Neuron (in vitro differentiated cells): Measurements from ENCODE around the gene MYOCD.

ENCODE experiments used
- H2AFZ ChIP-seq: one replicate; pipeline ENCODE4 v1.6.1; 2013; ENCODE audit warnings: low read depth, mild to moderate bottlenecking, inconsistent platforms, low read length, moderate library complexity
- H3K27me3 ChIP-seq: one replicate; pipeline ENCODE4 v1.6.1; 2013; ENCODE audit warnings: low read length; ENCODE audit not compliant: insufficient read depth
- H3K36me3 ChIP-seq: one replicate; pipeline ENCODE4 v1.6.1; 2013; ENCODE audit warnings: low read length; ENCODE audit not compliant: insufficient read depth
- H3K4me1 ChIP-seq: one replicate; pipeline ENCODE4 v1.6.1; 2013; ENCODE audit warnings: low read length; ENCODE audit not compliant: insufficient read depth
- H3K4me3 ChIP-seq: 2 replicates; pipeline ENCODE4 v1.5.1; 2013; ENCODE audit warnings: mild to moderate bottlenecking, low read length, moderate library complexity
- H3K9me3 ChIP-seq: one replicate; pipeline ENCODE4 v1.6.1; 2013; ENCODE audit warnings: low read length

MYOCD gene

DNA sequence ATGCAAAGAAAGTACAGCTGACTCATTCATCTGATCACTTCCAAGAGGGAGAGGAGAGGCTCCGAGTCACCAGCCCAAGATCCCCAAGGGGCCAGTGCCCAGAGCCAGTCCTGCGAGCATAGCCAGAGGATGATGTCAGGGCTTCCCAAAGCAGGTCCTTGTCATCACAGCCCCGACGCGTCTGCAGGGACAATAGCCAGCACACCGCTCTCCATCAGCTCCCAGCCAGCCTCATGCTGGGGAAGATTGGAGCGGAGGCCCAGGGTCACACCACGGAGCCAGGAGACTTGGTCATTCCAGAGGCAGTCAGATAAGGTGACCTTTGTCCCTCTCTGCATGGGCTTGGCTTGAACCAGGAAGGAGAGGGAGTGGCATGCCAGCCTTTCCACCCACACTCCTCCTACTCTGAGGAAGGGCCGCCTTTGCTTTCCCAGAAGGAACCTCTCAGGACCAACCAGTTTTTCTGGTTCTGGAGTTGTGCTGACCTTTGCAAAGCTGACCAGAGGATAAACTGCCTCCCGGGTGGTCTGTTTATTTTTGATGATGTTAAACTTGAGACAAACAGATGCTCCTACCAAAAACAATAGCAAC, 65.3 kb downstream of the MYOCD start:
- Histone ChIP-seq H3K4me3 (no peak overlapping the region), H3K4me1 (peaks cover 2% of the 10 kb centered on the region), H2AFZ (no peak overlapping the region), H3K27me3 (no peaks in the 10 kb centered on the region), H3K9me3 (no peaks in the 10 kb centered on the region), H3K36me3 (no peaks in the 10 kb centered on the region)

DNA sequence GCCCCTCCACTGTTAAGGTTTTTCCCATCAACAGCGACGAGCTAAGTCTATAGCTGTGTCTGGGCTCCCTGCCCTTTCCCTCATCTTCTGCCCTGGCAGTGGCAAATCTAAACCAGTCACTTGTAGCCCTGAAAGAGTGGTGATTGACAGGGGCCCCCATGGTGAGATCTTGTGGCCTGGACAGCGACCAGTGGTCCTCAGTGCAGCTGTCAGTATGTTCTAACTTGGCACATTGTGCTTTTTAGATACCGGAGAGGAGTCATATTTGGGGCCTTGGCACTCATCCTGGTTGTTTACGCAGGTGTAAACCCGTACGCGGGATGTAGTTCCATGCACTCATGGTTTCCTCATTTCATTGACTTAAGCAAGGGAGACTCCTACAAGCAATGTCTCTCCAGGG, 66.1 kb downstream of the MYOCD start:
- H3K4me3 ChIP-seq, result no peak overlapping the region
- H3K9me3 ChIP-seq, result no peaks in the 10 kb centered on the region
- no peaks in the 10 kb centered on the region for H3K27me3 ChIP-seq
- H3K4me1 ChIP-seq, result peaks cover 2% of the 10 kb centered on the region
- no peak overlapping the region for H2AFZ ChIP-seq
- no peaks in the 10 kb centered on the region for H3K36me3 ChIP-seq

DNA sequence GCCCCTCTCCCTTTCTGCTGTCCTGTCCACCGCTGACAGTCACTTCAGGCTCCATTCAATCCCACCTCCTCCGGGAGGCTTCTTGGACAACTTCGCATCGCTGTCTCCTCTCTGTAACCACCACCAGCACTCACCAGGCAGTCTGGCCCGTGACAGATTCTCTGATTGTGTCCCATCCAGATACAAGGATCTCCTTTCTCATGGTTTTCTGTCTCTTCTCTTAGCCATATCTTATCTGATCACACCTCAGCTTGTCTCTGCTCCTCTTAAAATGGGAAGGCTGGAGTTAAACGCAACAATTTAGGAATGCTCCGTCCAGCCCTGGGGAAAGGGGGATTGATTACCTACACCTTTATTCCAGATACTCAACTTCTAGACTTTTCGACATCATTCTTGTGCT, 66.7 kb downstream of the MYOCD start:
- Histone ChIP-seq H3K4me1 (peaks cover 2% of the 10 kb centered on the region), H3K4me3 (no peak overlapping the region), H3K9me3 (no peaks in the 10 kb centered on the region), H3K27me3 (no peaks in the 10 kb centered on the region), H3K36me3 (no peaks in the 10 kb centered on the region), H2AFZ (no peak overlapping the region)

DNA sequence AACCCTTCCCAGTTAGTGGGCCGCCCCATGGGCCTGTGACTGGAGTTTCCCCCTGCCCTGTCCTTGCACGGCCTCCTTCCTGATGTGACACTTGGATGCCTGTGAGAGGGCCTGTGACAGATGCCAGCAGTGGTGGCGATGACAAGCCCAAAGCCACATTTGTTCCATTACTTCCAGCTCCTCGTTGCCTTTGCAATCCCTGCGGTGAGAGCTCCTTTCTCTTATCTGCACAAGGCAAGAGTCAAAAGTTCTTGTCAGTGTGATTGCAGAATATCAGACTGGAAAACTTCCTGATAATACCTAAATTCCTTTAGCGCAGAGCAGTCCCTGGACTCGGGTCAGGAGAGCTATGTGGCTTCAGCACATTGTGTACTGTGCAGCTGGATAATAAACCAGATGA, 69.2 kb downstream of the MYOCD start:
- Histone ChIP-seq H3K4me3 (no peak overlapping the region), H3K36me3 (no peaks in the 10 kb centered on the region), H3K9me3 (no peaks in the 10 kb centered on the region), H3K4me1 (peaks cover 2% of the 10 kb centered on the region), H2AFZ (no peak overlapping the region), H3K27me3 (peaks cover 4% of the 10 kb centered on the region)

DNA sequence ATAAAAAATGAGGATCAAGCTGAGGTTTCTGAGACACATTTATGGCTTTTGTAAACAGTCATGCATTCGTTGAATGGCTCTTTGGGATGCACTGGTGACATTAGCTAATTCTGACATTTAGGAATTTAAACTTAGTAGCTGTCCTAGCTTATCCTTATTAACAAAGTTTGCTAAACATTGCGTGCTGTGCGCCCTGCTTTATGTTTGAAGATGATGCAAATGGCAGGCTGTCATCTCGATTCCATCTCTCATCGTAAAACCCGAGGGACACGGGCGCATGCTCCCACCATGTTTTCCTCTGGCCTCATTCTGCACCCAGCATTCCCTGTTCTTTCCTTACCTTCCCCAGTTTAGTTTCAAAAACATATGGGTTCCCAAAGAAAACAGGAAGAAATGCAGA, 69.8 kb downstream of the MYOCD start:
- H3K36me3 ChIP-seq, result no peaks in the 10 kb centered on the region
- H3K4me1 ChIP-seq, result peaks cover 2% of the 10 kb centered on the region
- H3K4me3 ChIP-seq, result no peak overlapping the region
- no peaks in the 10 kb centered on the region for H3K9me3 ChIP-seq
- H2AFZ ChIP-seq, result no peak overlapping the region
- H3K27me3 ChIP-seq, result peaks cover 4% of the 10 kb centered on the region

DNA sequence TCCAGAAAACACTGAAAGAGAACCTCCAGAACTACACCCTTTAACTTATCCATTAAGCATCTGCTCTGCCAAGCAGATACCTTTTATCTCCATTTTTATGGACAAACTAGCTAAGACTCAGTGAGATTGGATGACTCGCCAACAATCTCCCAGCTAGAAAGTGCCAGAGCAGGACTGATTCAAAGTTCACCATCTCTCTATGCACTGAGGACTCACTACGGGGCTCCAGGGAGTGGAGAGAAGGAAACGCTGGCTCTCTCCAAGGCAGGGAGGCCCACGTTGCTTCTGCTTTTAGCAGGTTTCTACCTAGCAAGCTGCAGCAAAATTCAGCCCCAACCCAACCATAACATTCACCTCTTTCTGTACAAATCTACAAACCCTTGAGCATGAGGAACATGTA, 70.8 kb downstream of the MYOCD start:
- H3K4me3 ChIP-seq, result no peak overlapping the region
- no peaks in the 10 kb centered on the region for H3K4me1 ChIP-seq
- no peaks in the 10 kb centered on the region for H3K9me3 ChIP-seq
- H3K27me3 ChIP-seq, result peaks cover 4% of the 10 kb centered on the region
- H2AFZ ChIP-seq, result no peak overlapping the region
- no peaks in the 10 kb centered on the region for H3K36me3 ChIP-seq

DNA sequence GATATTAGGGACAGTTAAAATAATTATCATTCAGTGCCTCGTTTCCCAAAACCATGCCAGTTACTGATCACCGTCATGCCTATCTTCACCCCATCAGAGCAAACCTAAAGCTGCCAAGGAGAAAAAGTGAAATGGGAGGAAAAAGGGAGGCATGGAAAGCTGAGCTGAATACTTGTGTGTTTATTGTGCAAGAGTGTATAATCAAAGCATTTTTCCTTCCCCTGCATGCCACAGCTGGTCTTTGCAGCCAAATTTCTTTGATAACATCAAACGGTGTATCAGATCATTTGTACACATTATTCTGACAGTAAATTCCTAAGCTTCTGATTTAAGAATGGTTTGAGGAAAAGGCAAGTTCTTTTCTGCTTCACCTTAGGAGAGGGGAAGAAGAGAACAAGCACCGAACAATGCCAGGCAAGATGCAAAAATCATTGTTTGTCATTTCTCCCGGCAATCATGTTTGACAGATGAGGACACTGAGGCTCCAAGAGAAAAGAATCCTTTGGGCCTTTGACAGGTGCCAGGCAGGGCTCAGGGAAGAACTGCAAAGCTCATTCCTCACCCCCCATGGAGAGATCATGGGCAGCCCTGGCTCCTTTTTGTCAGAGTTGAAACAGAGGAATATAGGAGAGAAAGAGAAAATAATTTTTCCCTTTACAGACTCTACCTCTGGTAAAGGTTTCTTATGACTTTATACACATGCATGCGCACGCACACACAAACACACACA, 72.2 kb downstream of the MYOCD start:
- no peaks in the 10 kb centered on the region for H3K9me3 ChIP-seq
- H3K4me1 ChIP-seq, result no peaks in the 10 kb centered on the region
- H2AFZ ChIP-seq, result no peak overlapping the region

DNA sequence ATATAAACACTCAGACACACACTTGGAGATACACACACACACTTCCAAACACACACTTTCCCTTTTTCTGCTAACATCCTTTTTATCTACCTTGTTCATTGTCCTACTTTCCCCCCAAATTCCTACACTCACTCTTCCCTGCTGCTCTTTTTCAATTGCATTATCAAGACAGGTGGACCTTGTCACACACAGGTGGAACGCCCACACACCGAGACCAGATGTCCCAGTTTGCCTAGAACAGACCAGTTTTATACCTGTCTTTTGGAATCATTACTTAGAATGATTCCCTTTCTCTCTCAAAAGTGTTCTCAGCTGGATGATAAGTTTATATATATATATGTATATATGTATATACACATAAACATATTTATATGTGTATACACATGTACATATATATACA, 72.9 kb downstream of the MYOCD start:
- no peak overlapping the region for H3K4me3 ChIP-seq
- H3K4me1 ChIP-seq, result no peaks in the 10 kb centered on the region
- no peaks in the 10 kb centered on the region for H3K36me3 ChIP-seq
- no peak overlapping the region for H2AFZ ChIP-seq
- peaks cover 4% of the 10 kb centered on the region for H3K27me3 ChIP-seq
- no peaks in the 10 kb centered on the region for H3K9me3 ChIP-seq

More for the DNA sequence above, 72.2 kb downstream of the MYOCD start:
- Histone ChIP-seq H3K27me3 (peaks cover 4% of the 10 kb centered on the region), H3K4me3 (no peak overlapping the region), H3K36me3 (no peaks in the 10 kb centered on the region)

DNA sequence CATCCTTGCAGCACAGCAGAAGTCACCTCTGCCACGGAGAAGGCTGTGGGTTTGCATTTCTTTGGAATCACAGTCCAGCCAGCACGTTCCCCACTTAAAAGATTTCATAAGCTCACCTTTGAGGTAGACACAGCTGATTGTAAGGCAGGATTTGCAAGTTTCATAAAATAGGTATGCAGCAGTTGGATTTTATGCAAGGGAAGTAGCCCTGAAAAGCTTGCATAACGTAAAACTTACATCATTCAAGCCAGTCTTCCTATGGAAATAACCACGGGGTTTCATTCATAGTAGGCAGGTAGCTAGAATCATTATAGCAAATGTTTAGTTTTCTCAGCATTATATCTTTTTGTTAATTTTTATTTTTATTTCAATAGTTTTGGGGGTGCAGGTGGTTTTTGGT, 73.8 kb downstream of the MYOCD start:
- Histone ChIP-seq H3K4me3 (no peak overlapping the region), H2AFZ (no peak overlapping the region), H3K27me3 (peaks cover 4% of the 10 kb centered on the region), H3K9me3 (no peaks in the 10 kb centered on the region), H3K4me1 (no peaks in the 10 kb centered on the region), H3K36me3 (no peaks in the 10 kb centered on the region)

DNA sequence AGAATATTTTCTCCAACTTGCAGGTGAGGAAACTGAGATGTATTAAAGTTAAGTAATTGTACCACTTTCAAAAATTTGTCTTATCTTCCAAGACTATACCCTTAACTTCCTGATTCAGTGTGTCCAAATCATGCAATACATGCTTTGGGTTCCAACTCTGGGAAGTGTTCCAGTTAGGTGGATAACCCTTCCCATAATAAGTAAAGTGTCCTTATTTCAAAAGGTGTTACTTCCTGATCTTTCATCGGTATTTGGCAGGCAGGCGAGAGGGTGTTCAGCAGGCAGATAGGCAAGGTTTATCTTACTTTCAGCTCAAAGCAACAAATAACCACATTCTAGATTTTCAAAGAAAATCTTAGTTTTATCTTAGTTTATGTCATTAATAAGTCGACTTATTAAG, 77.4 kb downstream of the MYOCD start:
- H2AFZ ChIP-seq, result no peak overlapping the region
- no peak overlapping the region for H3K4me3 ChIP-seq
- no peaks in the 10 kb centered on the region for H3K36me3 ChIP-seq
- no peaks in the 10 kb centered on the region for H3K9me3 ChIP-seq
- H3K4me1 ChIP-seq, result no peaks in the 10 kb centered on the region
- peaks cover 4% of the 10 kb centered on the region for H3K27me3 ChIP-seq

DNA sequence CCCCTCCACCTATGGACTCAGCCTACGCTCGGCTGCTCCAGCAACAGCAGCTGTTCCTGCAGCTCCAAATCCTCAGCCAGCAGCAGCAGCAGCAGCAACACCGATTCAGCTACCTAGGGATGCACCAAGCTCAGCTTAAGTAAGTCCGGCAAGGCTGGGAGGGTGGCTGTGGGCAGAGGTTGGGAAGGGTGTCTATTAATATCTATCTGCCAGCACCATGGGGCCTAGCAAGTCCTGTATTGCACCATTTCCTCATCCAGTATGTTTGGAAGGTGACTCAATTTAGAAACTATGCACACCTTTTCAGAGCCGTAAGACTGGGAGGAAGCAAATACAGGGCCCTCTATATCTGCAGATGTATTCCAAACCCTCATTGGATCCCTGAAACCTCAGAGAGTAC, 78.6 kb downstream of the MYOCD start:
- H3K4me1 ChIP-seq, result no peaks in the 10 kb centered on the region
- no peaks in the 10 kb centered on the region for H3K36me3 ChIP-seq
- H3K9me3 ChIP-seq, result no peaks in the 10 kb centered on the region
- H3K27me3 ChIP-seq, result peaks cover 3% of the 10 kb centered on the region
- no peak overlapping the region for H2AFZ ChIP-seq
- H3K4me3 ChIP-seq, result no peak overlapping the region

DNA sequence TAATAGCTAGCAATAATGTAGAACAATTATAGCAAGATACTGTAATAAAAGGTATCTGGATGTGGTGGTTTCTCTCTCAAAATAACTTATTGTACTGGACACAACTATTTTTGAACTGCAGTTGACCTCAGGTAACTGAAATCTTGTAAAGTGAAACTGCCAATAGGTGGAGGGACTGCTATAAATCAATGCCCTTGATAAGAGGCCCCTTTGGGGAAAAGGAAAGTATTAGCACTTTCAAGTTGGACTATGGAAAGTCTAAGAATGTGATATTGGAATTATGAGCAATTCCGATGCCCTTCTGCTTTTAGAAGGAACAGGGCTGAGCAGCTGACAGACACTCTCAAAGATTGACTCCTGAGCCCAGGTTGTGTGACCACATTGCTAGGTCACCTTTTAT, 79.1 kb downstream of the MYOCD start:
- no peaks in the 10 kb centered on the region for H3K27me3 ChIP-seq
- H3K9me3 ChIP-seq, result no peaks in the 10 kb centered on the region
- H2AFZ ChIP-seq, result no peak overlapping the region
- H3K4me1 ChIP-seq, result no peaks in the 10 kb centered on the region
- H3K36me3 ChIP-seq, result no peaks in the 10 kb centered on the region
- H3K4me3 ChIP-seq, result no peak overlapping the region

DNA sequence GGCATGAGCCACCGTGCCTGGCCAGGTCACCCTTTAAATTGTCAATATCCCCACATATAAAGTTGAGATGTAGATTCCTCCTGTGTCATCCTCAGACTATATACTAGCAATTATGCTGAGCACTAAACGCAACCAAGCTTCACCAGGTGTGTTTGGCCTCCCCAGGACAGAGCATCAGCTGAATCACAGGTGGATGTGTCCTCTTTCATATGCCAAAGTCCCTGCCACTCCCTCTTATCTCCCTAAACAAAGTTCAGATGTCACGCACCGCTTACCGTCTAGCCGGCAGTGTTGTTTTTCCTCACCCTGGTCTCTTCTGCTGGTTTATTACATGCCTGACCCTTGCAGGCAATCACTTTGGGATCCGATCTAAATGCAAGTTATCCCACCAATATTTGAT, 79.8 kb downstream of the MYOCD start:
- no peaks in the 10 kb centered on the region for H3K4me1 ChIP-seq
- H3K27me3 ChIP-seq, result no peaks in the 10 kb centered on the region

DNA sequence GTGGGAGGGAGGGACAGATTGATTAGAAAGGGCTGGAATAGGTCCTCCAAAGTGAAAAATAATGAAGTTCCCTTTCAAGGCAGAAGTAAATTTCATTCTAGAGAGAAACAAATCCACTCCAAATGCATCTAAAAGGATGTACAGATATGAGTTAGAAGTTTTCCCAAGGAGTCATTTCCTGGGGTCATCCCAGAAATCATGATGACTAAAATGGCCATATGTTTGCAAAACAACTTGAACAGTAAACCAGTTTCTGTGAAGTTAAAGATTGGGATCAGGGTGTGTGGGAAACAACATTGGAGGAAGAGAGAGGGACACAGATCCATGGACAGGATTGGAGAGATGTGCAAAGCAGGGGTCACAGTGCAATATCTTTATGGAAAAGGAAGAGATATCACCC, 91.1 kb downstream of the MYOCD start:
- Histone ChIP-seq H2AFZ (no peak overlapping the region), H3K9me3 (no peaks in the 10 kb centered on the region), H3K4me3 (no peak overlapping the region), H3K36me3 (no peaks in the 10 kb centered on the region), H3K4me1 (no peaks in the 10 kb centered on the region), H3K27me3 (peaks cover 3% of the 10 kb centered on the region)

More for the DNA sequence above, 79.8 kb downstream of the MYOCD start:
- Histone ChIP-seq H3K4me3 (no peak overlapping the region), H3K36me3 (no peaks in the 10 kb centered on the region), H2AFZ (no peak overlapping the region), H3K9me3 (no peaks in the 10 kb centered on the region)
